ENCODE measurements around the gene KPTN. TPM values are rescaled to one million over a fixed set of nuclear protein-coding genes. Genes with fewer than 3 reads are reported as not detected.

KPTN gene
- total RNA-seq, 1 experiment from 2014 or later = 9.9 TPM

DNA sequence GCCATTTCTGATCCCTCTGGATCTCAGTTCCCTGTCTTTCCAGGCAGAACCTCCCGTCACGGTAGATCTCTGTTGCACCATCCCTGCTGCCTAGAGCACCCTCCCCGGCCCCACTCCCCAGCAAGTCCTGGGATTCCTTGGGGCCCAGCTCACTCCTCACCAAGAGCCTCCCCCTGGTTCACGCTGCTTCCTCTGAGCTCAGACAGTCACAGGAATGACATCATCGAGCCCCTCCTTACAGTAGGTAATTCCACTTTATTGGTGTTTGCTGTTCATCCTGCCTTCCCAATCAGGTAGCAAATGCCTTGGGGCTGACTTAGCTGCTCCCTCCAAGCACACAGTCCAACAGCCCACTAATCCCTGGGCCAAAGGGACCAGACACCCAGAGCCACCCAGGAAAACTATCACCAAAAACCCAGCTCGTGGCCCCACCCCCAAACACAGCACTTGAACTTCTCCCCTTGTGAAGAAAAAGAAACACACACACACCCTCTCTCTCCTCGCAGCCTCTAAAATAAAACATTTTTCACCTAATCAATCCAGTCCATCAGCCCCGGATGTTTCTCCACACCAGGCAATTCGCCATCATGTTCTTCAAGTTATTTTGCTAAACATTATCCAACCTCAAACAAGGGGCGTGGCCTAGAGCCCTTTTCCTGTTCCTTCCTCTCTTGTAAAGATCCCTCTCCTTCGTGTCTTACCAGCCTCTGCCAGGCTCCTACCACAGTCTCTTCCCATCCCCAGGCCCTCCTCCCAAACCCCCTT lies 28.3 kb upstream of the KPTN start:
- DNase-seq = no peak

DNA sequence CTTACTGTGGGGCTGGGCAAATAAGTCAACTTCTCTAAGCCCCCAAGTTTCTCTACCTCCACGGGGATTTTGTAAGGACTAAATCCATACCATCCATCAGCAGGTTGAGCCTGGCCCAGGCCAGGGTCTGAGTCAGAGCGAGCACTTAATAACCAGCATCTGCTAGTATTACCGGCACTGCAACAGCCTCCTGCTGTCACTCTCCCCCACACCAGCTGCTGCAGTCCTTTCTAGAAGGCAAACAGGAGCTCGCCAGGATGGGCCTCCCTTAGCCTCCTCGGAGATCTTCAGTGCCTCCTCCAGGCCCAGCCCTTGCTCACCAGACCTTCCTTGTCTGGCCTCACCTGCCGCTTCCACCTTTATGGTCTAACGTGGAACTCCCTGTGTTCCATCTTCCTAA lies 27.7 kb upstream of the KPTN start:
- Histone ChIP-seq H3K4me3 (ENCODE audit: insufficient read depth, low read depth, low read length) (no peak overlapping the region), H3K36me3 (replicated peaks; ENCODE audit: control insufficient read depth, insufficient read depth, low read length) (no peaks in the 10 kb centered on the region), H3K27me3 (ENCODE audit: control insufficient read depth, insufficient read depth, low read length) (no peaks in the 10 kb centered on the region)
- no peak for DNase-seq

More for the DNA sequence above, 28.3 kb upstream of the KPTN start:
- H3K36me3 ChIP-seq (replicated peaks; ENCODE audit: control insufficient read depth, insufficient read depth, low read length) = no peaks in the 10 kb centered on the region
- no peaks in the 10 kb centered on the region for H3K27me3 ChIP-seq (ENCODE audit: control insufficient read depth, insufficient read depth, low read length)
- no peak overlapping the region for H3K4me3 ChIP-seq (ENCODE audit: insufficient read depth, low read depth, low read length)

- Histone ChIP-seq H3K27me3 (ENCODE audit: control insufficient read depth, insufficient read depth, low read length) (no peaks in the 10 kb centered on the region), H3K4me3 (ENCODE audit: insufficient read depth, low read depth, low read length) (no peak overlapping the region), H3K36me3 (replicated peaks; ENCODE audit: control insufficient read depth, insufficient read depth, low read length) (no peaks in the 10 kb centered on the region)
- no peak for DNase-seq
These were observed 27.1 kb upstream of the KPTN start for GRCh38 chr19:47511128-47511517.

GRCh38 chr19:47510516-47511127 lies 26.6 kb upstream of the KPTN start:
- Histone ChIP-seq H3K36me3 (replicated peaks; ENCODE audit: control insufficient read depth, insufficient read depth, low read length) (no peaks in the 10 kb centered on the region), H3K4me3 (ENCODE audit: insufficient read depth, low read depth, low read length) (no peak overlapping the region), H3K27me3 (ENCODE audit: control insufficient read depth, insufficient read depth, low read length) (no peaks in the 10 kb centered on the region)
- no peak for DNase-seq

DNA sequence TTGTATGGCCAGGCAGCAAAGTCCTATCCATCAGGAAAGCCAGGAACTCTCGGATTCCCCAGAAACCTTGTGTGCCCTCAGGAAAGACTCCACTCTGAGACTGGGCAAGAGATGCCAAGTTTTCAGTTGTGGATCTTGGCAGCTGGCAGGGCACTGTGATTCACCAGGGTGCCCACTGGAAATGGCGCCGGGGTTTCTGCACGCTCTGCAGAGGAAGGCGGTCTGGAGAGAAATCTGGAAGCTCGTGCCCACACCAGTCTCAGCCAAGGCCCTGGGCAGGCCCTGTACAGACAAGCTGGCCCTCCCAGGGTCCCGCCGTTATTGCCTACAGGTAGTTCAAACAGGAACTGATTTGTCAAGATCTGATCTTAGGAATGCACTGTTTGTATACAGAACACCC lies 26.0 kb upstream of the KPTN start:
- H3K4me3 ChIP-seq (ENCODE audit: insufficient read depth, low read depth, low read length) = no peak overlapping the region
- DNase-seq = no peak
- H3K36me3 ChIP-seq (replicated peaks; ENCODE audit: control insufficient read depth, insufficient read depth, low read length) = no peaks in the 10 kb centered on the region; the same call in 1 of the 2 replicates

GRCh38 chr19:47509170-47509847 lies 25.3 kb upstream of the KPTN start:
- H3K4me3 ChIP-seq (ENCODE audit: insufficient read depth, low read depth, low read length) = no peak overlapping the region
- DNase-seq = no peak
- no peaks in the 10 kb centered on the region for H3K27me3 ChIP-seq (ENCODE audit: control insufficient read depth, insufficient read depth, low read length)
- H3K36me3 ChIP-seq (replicated peaks; ENCODE audit: control insufficient read depth, insufficient read depth, low read length) = no peaks in the 10 kb centered on the region; the same call in 1 of the 2 replicates

More for the DNA sequence above, 26.0 kb upstream of the KPTN start:
- no peaks in the 10 kb centered on the region for H3K27me3 ChIP-seq (ENCODE audit: control insufficient read depth, insufficient read depth, low read length)

DNA sequence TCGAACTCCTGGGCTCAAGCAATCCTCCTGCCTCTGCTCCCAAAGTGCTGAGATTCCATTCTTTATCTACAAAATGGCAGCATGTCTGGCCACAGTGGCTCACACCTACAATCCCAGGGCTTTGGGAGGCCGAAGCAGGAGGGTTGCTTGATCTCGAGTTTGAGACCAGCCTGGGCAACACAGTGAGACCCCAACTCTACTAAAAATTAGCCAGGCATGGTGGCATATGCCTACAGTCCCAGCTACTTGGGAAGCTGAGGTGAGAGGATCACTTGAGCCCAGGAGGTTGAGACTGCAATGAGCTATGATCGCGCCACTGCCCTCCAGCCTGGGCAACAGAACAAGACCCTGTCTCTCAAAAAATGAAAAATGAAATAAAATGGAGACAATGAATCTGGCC lies 24.7 kb upstream of the KPTN start:
- peaks cover under 1% of the 10 kb centered on the region; the same call in 1 of the 2 replicates for H3K36me3 ChIP-seq (replicated peaks; ENCODE audit: control insufficient read depth, insufficient read depth, low read length)
- H3K4me3 ChIP-seq (ENCODE audit: insufficient read depth, low read depth, low read length) = no peak overlapping the region
- DNase-seq = no peak
- no peaks in the 10 kb centered on the region for H3K27me3 ChIP-seq (ENCODE audit: control insufficient read depth, insufficient read depth, low read length)

GRCh38 chr19:47507924-47508553 lies 24.0 kb upstream of the KPTN start:
- H3K4me3 ChIP-seq (ENCODE audit: insufficient read depth, low read depth, low read length) = no peak overlapping the region
- H3K27me3 ChIP-seq (ENCODE audit: control insufficient read depth, insufficient read depth, low read length) = no peaks in the 10 kb centered on the region
- H3K36me3 ChIP-seq (replicated peaks; ENCODE audit: control insufficient read depth, insufficient read depth, low read length) = peaks cover 4% of the 10 kb centered on the region; the same call in 1 of the 2 replicates
- peak; percentile 74 for DNase-seq

DNA sequence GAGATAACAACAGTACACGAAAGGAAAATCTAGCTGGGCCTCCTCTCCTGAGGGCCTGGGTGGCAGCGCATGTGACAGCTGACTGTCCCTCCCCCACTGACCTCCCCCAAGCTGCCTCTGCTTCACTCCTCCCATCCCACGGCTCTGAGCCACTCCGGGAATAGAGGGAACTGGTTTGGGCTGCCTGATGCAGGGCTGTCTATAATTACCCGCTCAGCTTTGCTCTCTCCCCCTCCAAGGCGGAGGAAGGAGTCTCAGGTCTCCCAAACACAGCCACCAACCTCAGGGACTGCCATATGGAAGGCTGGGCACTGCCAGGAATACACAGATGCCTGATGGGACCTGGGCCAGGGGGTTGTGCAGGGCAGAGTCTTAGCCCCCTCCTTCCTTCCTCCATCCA lies 23.0 kb upstream of the KPTN start:
- no peak overlapping the region for H3K4me3 ChIP-seq (ENCODE audit: insufficient read depth, low read depth, low read length)
- no peaks in the 10 kb centered on the region for H3K27me3 ChIP-seq (ENCODE audit: control insufficient read depth, insufficient read depth, low read length)

GRCh38 chr19:47506459-47506858 lies 22.4 kb upstream of the KPTN start:
- Histone ChIP-seq H3K4me3 (ENCODE audit: insufficient read depth, low read depth, low read length) (no peak overlapping the region), H3K36me3 (replicated peaks; ENCODE audit: control insufficient read depth, insufficient read depth, low read length) (peaks cover 4% of the 10 kb centered on the region; the same call in 1 of the 2 replicates)
- no peak for DNase-seq

More for the DNA sequence above, 23.0 kb upstream of the KPTN start:
- DNase-seq = no peak
- H3K36me3 ChIP-seq (replicated peaks; ENCODE audit: control insufficient read depth, insufficient read depth, low read length) = peaks cover 4% of the 10 kb centered on the region; the same call in 1 of the 2 replicates

DNA sequence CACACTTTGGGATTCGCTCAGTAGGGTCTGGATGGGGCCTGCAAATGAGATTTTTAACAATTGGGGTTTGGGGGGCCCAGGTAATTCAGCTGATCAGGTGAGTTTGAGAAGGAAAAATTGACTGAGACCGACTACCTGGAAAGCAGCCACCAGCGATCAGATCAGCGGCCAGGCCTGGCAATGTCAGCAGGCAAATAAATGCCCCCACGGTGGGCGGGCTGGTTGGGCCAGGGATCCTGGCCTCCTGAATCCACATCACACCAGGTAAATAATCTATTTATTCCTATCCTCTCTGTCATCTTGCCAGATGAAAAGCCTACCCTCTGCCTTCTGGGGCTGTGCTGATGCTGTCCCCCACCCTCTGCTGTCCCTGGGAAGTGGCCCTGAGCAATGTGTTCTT lies 21.5 kb upstream of the KPTN start:
- DNase-seq = no peak
- H3K36me3 ChIP-seq (replicated peaks; ENCODE audit: control insufficient read depth, insufficient read depth, low read length) = peaks cover 4% of the 10 kb centered on the region
- no peak overlapping the region for H3K4me3 ChIP-seq (ENCODE audit: insufficient read depth, low read depth, low read length)
- no peaks in the 10 kb centered on the region for H3K27me3 ChIP-seq (ENCODE audit: control insufficient read depth, insufficient read depth, low read length)

More at GRCh38 chr19:47506459-47506858, 22.4 kb upstream of the KPTN start:
- H3K27me3 ChIP-seq (ENCODE audit: control insufficient read depth, insufficient read depth, low read length) = no peaks in the 10 kb centered on the region

- DNase-seq = no peak
- Histone ChIP-seq H3K27me3 (ENCODE audit: control insufficient read depth, insufficient read depth, low read length) (no peaks in the 10 kb centered on the region), H3K4me3 (ENCODE audit: insufficient read depth, low read depth, low read length) (no peak overlapping the region), H3K36me3 (replicated peaks; ENCODE audit: control insufficient read depth, insufficient read depth, low read length) (peaks cover 5% of the 10 kb centered on the region)
These were observed 19.8 kb upstream of the KPTN start for GRCh38 chr19:47503826-47504150.

DNA sequence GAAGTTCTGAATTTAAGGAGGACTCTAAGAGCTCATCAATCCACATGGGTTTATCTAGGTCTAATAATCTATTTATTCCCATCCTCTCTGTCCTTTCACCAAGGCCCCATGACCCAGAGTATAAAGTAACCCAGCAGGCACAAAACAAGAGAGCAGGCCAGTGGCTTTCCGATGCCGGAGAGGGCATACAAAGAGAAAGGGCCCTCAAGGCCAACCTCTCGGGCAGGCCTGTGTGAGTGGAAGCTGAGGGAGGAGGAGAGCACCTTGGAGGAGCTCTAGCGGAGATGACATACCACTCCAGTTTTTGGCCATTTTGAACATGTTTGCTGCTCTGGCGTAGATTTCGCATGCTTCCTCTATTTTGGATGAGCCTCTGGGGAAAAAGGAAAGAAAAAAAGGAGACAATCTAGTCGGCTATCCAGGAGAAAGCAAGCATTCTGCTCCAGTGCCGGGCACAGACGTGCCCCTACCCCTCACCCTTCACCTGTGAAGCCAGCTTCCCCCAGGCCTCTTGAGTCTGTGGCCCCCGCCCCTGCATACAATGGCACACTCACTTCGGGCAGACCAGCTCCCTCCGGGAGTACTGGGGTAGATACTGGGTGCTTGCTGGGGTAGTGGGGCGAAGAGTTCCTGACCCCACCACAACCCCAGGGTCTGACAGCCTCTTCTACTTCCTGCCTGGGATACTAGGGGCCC lies 19.3 kb upstream of the KPTN start:
- DNase-seq = no peak
- no peaks in the 10 kb centered on the region for H3K27me3 ChIP-seq (ENCODE audit: control insufficient read depth, insufficient read depth, low read length)

More for the DNA sequence above, 19.3 kb upstream of the KPTN start:
- Histone ChIP-seq H3K36me3 (replicated peaks; ENCODE audit: control insufficient read depth, insufficient read depth, low read length) (peaks cover 5% of the 10 kb centered on the region), H3K4me3 (ENCODE audit: insufficient read depth, low read depth, low read length) (no peak overlapping the region)
